AG09309 (cell line): ENCODE data around the gene GLYR1.

ENCODE experiments used
- DNase-seq: peaks from one replicate; pipeline ENCODE4 v3.0.0-alpha.2; 2010; ENCODE audit warnings: low read depth
- H3K4me3 ChIP-seq: 2 replicates; pipeline ENCODE4 v1.5.1; 2011; ENCODE audit warnings: mild to moderate bottlenecking, low read depth, low read length, moderate library complexity; ENCODE audit not compliant: control insufficient read depth
- TF ChIP-seq, protein P1 (sequence below): IDR thresholded peaks from 2 replicates; pipeline ENCODE4 v1.5.1; 2011; ENCODE audit warnings: mild to moderate bottlenecking, low read depth, low read length, inconsistent platforms; ENCODE audit not compliant: insufficient read depth, control insufficient read depth; ENCODE audit errors: missing control alignments

The GLYR1 gene

DNA sequence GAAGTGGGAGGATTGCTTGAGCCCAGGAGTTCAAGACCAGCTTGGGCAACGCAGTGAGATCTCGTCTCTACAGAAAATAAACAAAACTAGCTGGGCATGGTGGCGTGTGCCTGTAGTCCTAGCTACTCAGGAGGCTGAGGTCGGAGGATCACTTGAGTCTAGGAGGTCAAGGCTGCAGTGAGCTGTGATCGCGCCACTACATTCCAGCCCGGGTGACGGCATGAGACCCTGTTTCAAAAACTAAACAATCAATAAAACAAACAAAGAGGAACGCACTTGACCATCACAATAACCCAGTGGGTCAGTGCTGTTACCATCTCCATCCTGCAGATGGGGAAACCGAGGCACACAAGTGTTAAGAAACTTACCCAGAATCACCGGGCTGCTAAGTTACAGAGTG, 93.9 kb downstream of the GLYR1 start:
- no peak for DNase-seq
- H3K4me3 ChIP-seq = no peak overlapping the region
- TF ChIP-seq, protein P1, sequence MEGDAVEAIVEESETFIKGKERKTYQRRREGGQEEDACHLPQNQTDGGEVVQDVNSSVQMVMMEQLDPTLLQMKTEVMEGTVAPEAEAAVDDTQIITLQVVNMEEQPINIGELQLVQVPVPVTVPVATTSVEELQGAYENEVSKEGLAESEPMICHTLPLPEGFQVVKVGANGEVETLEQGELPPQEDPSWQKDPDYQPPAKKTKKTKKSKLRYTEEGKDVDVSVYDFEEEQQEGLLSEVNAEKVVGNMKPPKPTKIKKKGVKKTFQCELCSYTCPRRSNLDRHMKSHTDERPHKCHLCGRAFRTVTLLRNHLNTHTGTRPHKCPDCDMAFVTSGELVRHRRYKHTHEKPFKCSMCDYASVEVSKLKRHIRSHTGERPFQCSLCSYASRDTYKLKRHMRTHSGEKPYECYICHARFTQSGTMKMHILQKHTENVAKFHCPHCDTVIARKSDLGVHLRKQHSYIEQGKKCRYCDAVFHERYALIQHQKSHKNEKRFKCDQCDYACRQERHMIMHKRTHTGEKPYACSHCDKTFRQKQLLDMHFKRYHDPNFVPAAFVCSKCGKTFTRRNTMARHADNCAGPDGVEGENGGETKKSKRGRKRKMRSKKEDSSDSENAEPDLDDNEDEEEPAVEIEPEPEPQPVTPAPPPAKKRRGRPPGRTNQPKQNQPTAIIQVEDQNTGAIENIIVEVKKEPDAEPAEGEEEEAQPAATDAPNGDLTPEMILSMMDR = no peak
